Measurements from ENCODE around the gene COL23A1. TPM values are rescaled to one million over a fixed set of nuclear protein-coding genes. Genes with fewer than 3 reads are reported as not detected.

COL23A1 gene
- total RNA-seq, 4 donors from 2014 or later = 0.83 to 1.8 (median 1.5) TPM

DNA sequence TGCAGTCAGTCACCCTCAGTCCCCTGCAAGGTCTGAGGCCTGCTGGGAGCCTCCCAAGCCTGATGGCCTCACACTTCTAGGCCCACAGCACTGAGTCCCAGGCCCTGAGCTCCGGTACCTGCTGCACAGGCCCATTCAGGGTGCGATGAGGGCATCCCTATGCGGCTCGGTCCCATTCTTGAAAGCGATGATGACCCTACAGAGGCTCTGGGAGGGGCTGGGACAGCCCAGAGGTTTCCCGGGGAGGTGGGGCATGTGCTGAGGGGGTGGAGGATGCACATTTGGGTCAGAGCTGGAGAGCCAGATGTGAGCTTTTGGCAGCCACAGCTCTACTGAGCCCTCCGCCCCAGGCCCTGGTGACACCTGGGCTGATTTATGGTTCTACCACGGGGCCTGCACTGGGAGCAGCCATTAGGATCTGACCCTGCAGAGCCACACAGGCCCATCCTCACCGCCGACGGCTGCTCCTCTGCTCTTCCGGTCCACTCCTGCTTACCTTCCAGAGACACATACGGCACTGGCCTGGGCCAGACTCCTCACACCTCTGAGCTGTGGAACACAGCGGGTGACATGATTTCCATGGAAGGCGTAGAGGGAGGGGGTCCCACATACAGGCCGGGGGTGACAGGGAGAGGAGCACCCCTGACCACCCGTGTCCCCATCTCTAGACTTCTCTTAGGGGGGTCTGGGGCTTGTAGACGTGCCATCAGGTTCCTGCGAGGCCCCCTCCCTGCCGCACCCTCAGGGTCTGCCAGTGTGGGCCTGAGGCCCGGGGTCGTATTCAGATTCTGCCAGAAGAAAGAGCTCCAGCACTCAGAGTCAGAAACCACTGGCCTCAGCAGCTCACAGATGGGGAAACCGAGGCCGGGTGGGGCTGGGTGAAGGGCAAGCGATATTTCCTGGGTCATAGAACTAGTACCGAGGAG is 53.4 kb downstream of the COL23A1 start:
- intact Hi-C loops (cut with DNase I) = no loop called here
- peaks cover 5 to 20% (median 13%) of the 10 kb centered on the region in 4 donors for H3K4me1 ChIP-seq
- DNase-seq (ENCODE audit: extremely low spot score) = no peak
- TF ChIP-seq, protein P1, sequence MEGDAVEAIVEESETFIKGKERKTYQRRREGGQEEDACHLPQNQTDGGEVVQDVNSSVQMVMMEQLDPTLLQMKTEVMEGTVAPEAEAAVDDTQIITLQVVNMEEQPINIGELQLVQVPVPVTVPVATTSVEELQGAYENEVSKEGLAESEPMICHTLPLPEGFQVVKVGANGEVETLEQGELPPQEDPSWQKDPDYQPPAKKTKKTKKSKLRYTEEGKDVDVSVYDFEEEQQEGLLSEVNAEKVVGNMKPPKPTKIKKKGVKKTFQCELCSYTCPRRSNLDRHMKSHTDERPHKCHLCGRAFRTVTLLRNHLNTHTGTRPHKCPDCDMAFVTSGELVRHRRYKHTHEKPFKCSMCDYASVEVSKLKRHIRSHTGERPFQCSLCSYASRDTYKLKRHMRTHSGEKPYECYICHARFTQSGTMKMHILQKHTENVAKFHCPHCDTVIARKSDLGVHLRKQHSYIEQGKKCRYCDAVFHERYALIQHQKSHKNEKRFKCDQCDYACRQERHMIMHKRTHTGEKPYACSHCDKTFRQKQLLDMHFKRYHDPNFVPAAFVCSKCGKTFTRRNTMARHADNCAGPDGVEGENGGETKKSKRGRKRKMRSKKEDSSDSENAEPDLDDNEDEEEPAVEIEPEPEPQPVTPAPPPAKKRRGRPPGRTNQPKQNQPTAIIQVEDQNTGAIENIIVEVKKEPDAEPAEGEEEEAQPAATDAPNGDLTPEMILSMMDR (IDR thresholded peaks at IDR 0.05) = no peak
- TF ChIP-seq EP300 (IDR thresholded peaks at IDR 0.05) (no peak), POLR2A (IDR thresholded peaks at IDR 0.05; ENCODE audit: low read depth) (no peak), POLR2AphosphoS5 (IDR thresholded peaks at IDR 0.05) (no peak)
- H3K36me3 ChIP-seq = no peaks in the 10 kb centered on the region
- WGBS = 78% methylated on average over 23 of the region's 26 CpGs
- no peaks in the 10 kb centered on the region for H3K27me3 ChIP-seq
- no peak overlapping the region for H3K4me3 ChIP-seq
- no peak overlapping the region for H3K27ac ChIP-seq (replicated peaks in 1 of 4)
- no peaks in the 10 kb centered on the region for H3K9me3 ChIP-seq

DNA sequence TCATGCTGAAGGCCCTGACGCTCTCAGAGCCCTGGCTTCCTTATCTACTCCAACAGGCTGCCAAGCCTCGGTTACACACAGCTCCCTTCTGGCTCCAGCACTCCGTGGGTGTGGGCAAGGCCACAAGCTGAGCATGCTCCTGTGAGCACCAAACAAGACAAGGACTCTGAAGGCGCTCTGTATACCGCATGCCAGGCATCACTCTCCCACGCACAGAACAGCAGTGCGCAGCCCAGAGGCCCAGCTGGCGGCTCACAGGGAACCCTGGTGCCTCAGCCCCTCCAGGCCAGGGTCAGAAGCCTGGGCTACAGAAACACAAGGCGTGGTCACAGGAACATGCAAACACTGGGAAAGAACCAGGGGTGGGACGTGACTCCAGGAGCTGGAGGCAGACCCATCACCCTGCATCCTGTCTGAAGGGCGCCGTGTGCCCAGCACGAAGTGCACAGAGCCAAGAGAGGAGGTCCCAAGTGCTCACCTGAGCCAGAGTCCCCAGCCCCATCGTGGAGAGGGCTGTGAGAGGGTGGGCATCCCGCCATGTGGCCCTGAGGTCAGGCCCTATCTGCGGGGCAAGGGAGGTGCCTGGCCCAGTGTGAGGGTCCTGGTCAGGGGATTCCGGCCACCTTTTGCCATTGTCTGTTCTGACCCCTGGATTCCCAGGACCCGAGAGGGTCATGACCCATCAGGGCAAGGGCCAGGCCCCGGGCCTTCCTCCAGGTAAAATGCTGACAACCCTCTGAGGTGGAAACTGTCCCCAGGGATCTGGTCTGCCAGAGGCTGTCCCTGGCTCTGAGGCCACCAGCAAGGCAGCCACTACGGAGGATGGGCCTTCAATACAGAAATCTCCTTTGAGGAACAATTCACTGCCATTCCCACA is 54.7 kb downstream of the COL23A1 start:
- Histone ChIP-seq H3K9me3 (no peaks in the 10 kb centered on the region), H3K4me1 (peaks cover 4 to 18% (median 11%) of the 10 kb centered on the region in 4 donors), H3K27ac (replicated peaks in 1 of 4) (no peak overlapping the region), H3K4me3 (no peak overlapping the region), H3K36me3 (no peaks in the 10 kb centered on the region), H3K27me3 (no peaks in the 10 kb centered on the region)
- intact Hi-C loops (cut with DNase I) = no loop called here
- no peak for TF ChIP-seq POLR2A (IDR thresholded peaks at IDR 0.05; ENCODE audit: low read depth)
- TF ChIP-seq, protein P1 (IDR thresholded peaks at IDR 0.05) = no peak
- TF ChIP-seq POLR2AphosphoS5 (IDR thresholded peaks at IDR 0.05) = no peak
- TF ChIP-seq EP300 (IDR thresholded peaks at IDR 0.05) = no peak
- no peak for DNase-seq (ENCODE audit: extremely low spot score)
- WGBS = 86% methylated on average over 7 of the region's 20 CpGs

DNA sequence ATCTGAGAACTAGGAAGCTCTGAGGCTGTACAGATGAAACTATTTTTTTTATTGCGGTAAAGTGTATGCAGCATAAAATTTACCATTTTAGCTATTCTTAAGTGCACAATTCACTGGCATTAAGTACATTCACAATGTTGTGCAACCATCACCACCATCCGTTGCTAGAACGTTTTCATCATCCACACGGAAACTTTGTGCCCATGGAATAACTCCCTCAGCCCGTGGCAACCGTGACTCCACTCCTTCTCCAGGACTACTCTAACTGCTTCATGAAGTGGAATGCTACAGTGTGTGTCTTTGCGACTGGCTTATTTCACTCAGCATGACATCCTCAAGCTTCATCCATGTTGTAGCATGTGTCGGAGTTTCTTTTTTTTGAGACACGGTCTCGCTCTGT is 57.1 kb downstream of the COL23A1 start:
- no peaks in the 10 kb centered on the region for H3K27me3 ChIP-seq
- H3K4me1 ChIP-seq = peaks cover 2 to 9% (median 5%) of the 10 kb centered on the region in 4 donors
- DNase-seq (ENCODE audit: extremely low spot score) = no peak
- H3K36me3 ChIP-seq = no peaks in the 10 kb centered on the region
- H3K27ac ChIP-seq (replicated peaks in 1 of 4) = no peak overlapping the region
- no peak overlapping the region for H3K4me3 ChIP-seq
- TF ChIP-seq, protein P1 (IDR thresholded peaks at IDR 0.05) = no peak
- TF ChIP-seq POLR2A (IDR thresholded peaks at IDR 0.05; ENCODE audit: low read depth) (no peak), POLR2AphosphoS5 (IDR thresholded peaks at IDR 0.05) (no peak), EP300 (IDR thresholded peaks at IDR 0.05) (no peak)
- H3K9me3 ChIP-seq = no peaks in the 10 kb centered on the region
- intact Hi-C loops (cut with DNase I) = no loop called here
- 94% methylated on average over 10 of the region's 10 CpGs for WGBS

DNA sequence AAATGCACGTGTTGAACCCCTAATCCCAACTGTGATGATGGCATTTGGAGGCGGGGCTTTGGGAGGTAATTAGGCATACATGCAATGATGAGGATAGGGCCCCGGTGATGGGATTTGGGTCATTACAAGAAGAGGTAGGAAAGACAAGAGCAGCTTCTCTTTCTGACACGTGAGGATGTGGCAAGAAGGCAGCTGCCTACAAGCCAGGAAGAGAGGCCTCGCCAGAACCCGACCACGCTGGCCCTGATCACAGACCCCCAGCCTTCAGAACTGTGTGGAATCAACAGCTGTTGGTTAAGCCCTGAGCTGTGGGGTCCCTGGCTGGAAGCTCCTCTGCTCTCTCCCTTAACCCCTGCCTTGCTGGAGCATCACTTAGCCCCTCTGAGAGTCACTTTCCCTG is 57.5 kb downstream of the COL23A1 start:
- 53% methylated on average over 6 of the region's 7 CpGs for WGBS
- DNase-seq (ENCODE audit: extremely low spot score) = no peak
- Histone ChIP-seq H3K4me3 (no peak overlapping the region), H3K36me3 (no peaks in the 10 kb centered on the region), H3K27me3 (no peaks in the 10 kb centered on the region), H3K9me3 (no peaks in the 10 kb centered on the region), H3K4me1 (peaks cover under 1 to 9% (median 5%) of the 10 kb centered on the region in 4 donors), H3K27ac (replicated peaks in 1 of 4) (no peak overlapping the region)
- intact Hi-C loops (cut with DNase I) = no loop called here
- TF ChIP-seq EP300 (IDR thresholded peaks at IDR 0.05) (no peak), POLR2A (IDR thresholded peaks at IDR 0.05; ENCODE audit: low read depth) (no peak), POLR2AphosphoS5 (IDR thresholded peaks at IDR 0.05) (no peak)
- TF ChIP-seq, protein P1 (IDR thresholded peaks at IDR 0.05) = no peak
